22Rv1 (cell line): ENCODE measurements around the gene FAM107A.

ENCODE experiments used
- H3K27ac ChIP-seq: fragments of 450-650 bp; 2 replicates; pipeline ENCODE4 v1.5.1; 2017
- ZFX ChIP-seq: fragments of 450-650 bp; IDR thresholded peaks from 2 replicates; pipeline ENCODE4 v1.6.1; 2017; ENCODE audit warnings: antibody characterized with exemption, borderline replicate concordance
- TF ChIP-seq, protein P1 (sequence below): fragments of 450-650 bp; IDR thresholded peaks from 2 replicates; pipeline ENCODE4 v1.5.1; 2017; ENCODE audit warnings: mild to moderate bottlenecking

FAM107A gene

DNA sequence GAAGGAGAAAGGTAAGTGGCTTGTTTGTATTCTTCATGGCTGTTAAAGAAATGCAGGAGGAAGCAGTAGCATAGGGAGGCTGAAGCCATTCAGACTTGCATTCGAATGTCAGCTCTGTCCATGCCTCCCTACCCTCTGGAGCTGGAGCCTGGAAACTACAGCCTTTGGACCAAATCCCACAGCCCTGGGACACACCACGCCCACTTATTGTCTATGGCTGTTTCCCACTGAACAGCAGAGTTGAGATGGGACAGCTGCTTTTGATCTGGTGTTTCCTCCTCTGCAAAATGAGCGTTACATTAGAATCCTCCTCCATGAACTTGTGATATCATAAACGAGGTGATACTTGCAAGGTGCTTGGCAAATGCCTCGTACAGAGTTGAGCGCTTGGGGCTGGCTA, 3.6 kb downstream of the FAM107A start:
- H3K27ac ChIP-seq: no peak overlapping the region
- TF ChIP-seq ZFX: no peak
- TF ChIP-seq, protein P1, sequence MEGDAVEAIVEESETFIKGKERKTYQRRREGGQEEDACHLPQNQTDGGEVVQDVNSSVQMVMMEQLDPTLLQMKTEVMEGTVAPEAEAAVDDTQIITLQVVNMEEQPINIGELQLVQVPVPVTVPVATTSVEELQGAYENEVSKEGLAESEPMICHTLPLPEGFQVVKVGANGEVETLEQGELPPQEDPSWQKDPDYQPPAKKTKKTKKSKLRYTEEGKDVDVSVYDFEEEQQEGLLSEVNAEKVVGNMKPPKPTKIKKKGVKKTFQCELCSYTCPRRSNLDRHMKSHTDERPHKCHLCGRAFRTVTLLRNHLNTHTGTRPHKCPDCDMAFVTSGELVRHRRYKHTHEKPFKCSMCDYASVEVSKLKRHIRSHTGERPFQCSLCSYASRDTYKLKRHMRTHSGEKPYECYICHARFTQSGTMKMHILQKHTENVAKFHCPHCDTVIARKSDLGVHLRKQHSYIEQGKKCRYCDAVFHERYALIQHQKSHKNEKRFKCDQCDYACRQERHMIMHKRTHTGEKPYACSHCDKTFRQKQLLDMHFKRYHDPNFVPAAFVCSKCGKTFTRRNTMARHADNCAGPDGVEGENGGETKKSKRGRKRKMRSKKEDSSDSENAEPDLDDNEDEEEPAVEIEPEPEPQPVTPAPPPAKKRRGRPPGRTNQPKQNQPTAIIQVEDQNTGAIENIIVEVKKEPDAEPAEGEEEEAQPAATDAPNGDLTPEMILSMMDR: no peak

DNA sequence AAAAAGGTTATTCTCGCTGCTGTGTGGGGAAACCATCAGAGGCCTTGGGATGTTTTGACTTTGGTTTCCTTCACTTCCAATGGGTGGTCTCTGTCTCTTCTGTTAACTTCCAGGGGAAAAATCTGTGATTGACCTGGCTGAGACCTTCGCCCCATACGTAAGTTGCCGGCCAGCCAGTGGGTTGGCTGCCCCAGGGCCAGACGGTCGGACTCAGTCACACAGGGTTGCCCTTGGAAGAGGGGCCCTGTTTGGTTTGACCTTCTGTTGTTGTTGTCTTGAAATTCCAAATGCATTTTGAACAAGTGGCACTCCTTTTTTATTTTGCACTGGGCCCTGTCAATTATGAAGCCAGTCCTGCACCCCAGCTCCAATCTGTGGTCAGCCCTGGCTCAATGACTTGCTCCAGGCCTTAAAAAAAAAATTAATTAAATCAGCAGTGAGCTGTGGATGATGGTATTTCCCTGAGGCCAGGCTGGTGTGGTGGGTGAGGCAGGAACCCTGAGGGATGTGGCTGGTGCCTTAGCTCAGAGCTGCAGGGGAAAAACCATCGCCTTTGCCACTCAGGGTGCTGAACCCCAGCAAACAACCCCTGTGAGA, 4.5 kb downstream of the FAM107A start:
- TF ChIP-seq, protein P1: no peak
- no peak for TF ChIP-seq ZFX
- no peak overlapping the region for H3K27ac ChIP-seq

DNA sequence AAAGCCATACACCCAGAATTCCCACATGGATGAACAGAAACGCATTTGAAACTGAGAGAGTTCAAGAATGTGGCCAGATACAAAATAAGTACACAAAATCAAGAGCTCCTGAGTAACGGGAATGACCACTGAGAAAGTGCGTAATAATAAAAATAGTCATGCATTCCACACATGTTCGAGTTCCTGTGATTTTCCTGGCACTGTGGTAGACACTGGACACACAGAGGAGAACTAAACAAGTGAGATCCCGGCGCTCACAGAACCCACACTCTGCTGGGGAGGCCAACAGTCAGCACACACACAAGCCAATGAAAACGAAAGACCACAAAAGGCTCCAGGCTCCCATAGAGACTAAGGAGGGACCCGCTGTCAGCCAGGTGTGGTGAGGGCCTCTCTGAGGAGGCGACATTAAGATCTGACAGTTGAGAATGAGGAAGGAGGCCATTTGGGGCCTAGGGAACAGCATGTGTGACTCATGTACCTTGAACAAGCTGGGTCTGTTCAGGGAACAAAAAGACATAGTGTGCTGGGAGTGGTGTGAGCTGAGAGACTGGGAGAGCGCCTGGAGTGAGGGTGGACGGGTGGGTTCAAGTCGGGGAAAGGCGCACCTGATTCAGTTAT, 5.1 kb downstream of the FAM107A start:
- no peak overlapping the region for H3K27ac ChIP-seq

DNA sequence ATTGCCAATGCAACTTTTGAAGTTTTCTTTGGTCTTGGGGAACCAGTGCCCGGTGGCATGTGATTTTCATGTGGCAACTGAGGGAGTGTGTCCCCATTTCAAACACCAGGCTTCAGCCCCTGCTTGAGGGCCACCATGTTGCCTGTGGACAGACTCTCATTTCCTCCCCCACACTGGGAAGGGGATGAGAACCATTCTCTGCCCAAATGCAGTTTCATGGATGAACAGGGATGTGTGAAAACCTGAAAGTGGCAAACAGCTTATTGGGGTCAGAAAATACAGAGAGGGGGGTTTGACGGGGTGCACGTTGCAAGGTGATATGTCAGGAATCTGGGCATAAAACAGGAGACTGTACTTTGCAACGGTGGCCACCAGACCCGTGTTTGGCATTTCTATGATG, 6.3 kb downstream of the FAM107A start:
- H3K27ac ChIP-seq: no peak overlapping the region
- TF ChIP-seq, protein P1: no peak
- no peak for TF ChIP-seq ZFX

More for the DNA sequence above, 5.1 kb downstream of the FAM107A start:
- TF ChIP-seq, protein P1: no peak
- no peak for TF ChIP-seq ZFX

DNA sequence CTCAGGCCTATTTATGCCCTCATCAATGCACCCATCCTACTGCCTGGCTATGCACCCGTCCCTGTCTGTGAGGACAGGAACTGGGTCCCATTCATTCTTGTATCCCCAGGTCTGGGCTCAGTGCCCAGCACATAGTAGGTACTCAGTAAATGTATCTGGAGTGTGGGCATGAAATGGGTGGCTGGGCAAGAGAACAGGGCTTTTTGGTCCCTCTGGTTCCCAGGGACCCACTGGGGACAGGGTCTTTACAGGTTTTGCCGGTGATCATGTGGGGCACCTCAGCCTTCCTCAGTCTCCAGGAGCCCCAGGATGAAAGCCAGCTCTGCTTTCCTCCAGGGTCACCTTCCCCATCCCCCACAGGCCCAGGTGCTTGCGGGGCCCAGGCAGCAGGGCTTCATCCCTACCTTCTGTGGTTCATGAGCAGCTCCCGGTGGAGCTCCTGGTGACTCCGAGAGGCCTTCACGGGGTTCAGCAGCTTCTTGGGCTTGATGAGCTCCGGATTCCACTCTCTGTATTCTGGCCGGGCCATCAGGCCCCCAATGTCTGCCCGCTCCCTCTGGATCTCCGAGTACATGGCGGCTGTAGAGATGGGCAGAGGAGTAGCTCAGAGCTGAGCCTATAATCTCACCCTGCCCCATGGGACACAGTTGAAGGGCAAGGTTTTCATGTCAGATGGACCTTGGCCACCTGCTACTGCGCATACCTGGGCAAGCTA, 7.7 kb downstream of the FAM107A start:
- H3K27ac ChIP-seq: no peak overlapping the region
- TF ChIP-seq, protein P1: no peak
- TF ChIP-seq ZFX: no peak

DNA sequence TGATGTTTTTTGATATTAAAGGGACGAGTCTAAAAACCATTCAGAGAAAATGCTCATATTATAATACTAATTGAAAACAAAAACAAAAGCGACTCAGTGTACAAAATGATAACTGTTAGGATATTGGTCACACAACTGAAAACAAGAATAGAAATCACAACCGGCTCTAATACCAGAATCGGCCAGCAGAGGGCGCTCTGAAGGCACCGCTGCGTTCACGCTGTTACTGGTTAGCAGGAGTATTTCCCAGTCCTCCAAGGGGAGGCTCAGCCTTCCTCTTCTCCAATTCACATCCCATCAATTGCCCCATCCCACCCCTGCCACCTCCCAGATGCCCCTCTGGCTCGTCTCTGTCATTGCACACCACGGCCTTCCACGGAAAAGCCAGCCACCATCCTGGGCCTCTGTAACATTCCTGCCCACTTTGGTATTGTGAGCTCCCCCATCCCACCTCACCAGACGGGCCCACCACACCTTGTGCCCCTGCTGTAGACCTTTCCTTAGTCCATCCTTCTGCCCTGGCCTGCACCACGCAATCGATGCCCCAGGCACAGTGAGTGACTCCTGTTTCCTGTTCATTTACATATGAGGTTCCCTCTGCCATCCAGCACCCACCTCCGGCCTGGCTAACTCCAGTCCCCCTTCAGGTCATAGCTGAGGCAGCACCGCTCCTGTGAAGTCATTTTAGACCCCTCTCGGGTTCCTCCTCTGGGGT, 8.5 kb downstream of the FAM107A start:
- no peak overlapping the region for H3K27ac ChIP-seq
- TF ChIP-seq, protein P1: peak; percentile 96
- no peak for TF ChIP-seq ZFX
